HEK293T (cell line): Measurements from ENCODE around the gene FAP.

Experiments used
- CTCF ChIA-PET: fragments of 350-600 bp; formaldehyde crosslinking; extraction: SDS; loops from one replicate; lab custom pipeline; 2021; ENCODE audit warnings: antibody characterized with exemption, inconsistent platforms; lab: Yijun Ruan, JAX
- POLR2A ChIA-PET: fragments of 350-600 bp; formaldehyde crosslinking; extraction: SDS; loops from one replicate; lab custom pipeline; 2020; ENCODE audit warnings: antibody characterized with exemption, inconsistent platforms; lab: Yijun Ruan, JAX
- DNase-seq: peaks from one replicate; pipeline ENCODE4 v3.0.0; 2012; ENCODE audit warnings: mixed read lengths; ENCODE audit errors: extremely low spot score
- ARNT ChIP-seq: fragments of 450-650 bp; IDR thresholded peaks from 2 replicates; pipeline ENCODE4 v1.6.1; 2017; ENCODE audit warnings: mild to moderate bottlenecking
- BHLHE40 ChIP-seq: fragments of 450-650 bp; IDR thresholded peaks from 2 replicates; pipeline ENCODE4 v1.6.1; 2016; ENCODE audit warnings: mild to moderate bottlenecking, moderate library complexity, borderline replicate concordance
- CTBP1 ChIP-seq: fragments of 450-650 bp; IDR thresholded peaks from 2 replicates; pipeline ENCODE4 v1.6.1; 2016; ENCODE audit warnings: borderline replicate concordance
- ELF4 ChIP-seq: fragments of 450-650 bp; IDR thresholded peaks from 2 replicates; pipeline ENCODE4 v1.6.1; 2017; ENCODE audit warnings: antibody characterized with exemption
- FOXA1 ChIP-seq: fragments of 450-650 bp; IDR thresholded peaks from 2 replicates; pipeline ENCODE4 v1.6.1; 2016; ENCODE audit warnings: mild to moderate bottlenecking
- FOXK2 ChIP-seq: fragments of 450-650 bp; IDR thresholded peaks from 2 replicates; pipeline ENCODE4 v1.6.1; 2016; ENCODE audit warnings: mild to moderate bottlenecking
- FOXM1 ChIP-seq: fragments of 450-650 bp; IDR thresholded peaks from 2 replicates; pipeline ENCODE4 v1.6.1; 2017; ENCODE audit warnings: mild to moderate bottlenecking, borderline replicate concordance
- HDGF ChIP-seq: fragments of 450-650 bp; IDR thresholded peaks from 2 replicates; pipeline ENCODE4 v1.6.1; 2017; ENCODE audit warnings: antibody characterized with exemption, borderline replicate concordance
- L3MBTL2 ChIP-seq: fragments of 450-650 bp; conservative IDR thresholded peaks from 2 replicates; pipeline ENCODE4 v1.6.1; 2016; ENCODE audit warnings: mild to moderate bottlenecking
- LEF1 ChIP-seq: fragments of 450-650 bp; IDR thresholded peaks from 2 replicates; pipeline ENCODE4 v1.6.1; 2017; ENCODE audit warnings: mild to moderate bottlenecking, borderline replicate concordance
- NFRKB ChIP-seq: fragments of 450-650 bp; IDR thresholded peaks from 2 replicates; pipeline ENCODE4 v1.6.1; 2016; ENCODE audit warnings: mild to moderate bottlenecking, moderate library complexity
- PKNOX1 ChIP-seq: fragments of 450-650 bp; IDR thresholded peaks from 2 replicates; pipeline ENCODE4 v1.6.1; 2016
- SP1 ChIP-seq: fragments of 450-650 bp; IDR thresholded peaks from 2 replicates; pipeline ENCODE4 v1.6.1; 2017
- SUZ12 ChIP-seq: fragments of 450-650 bp; IDR thresholded peaks from 2 replicates; pipeline ENCODE4 v1.6.1; 2016; ENCODE audit warnings: mild to moderate bottlenecking
- TARDBP ChIP-seq: fragments of 450-650 bp; IDR thresholded peaks from 2 replicates; pipeline ENCODE4 v1.6.1; 2016
- ZNF384 ChIP-seq: fragments of 450-650 bp; IDR thresholded peaks from 2 replicates; pipeline ENCODE4 v1.6.1; 2016

The FAP gene

GRCh38 chr2:162258169-162258568, 14.9 kb upstream of the FAP start:
- CTCF ChIA-PET: no interaction called here
- DNase-seq: no peak
- TF ChIP-seq PKNOX1 (no peak), LEF1 (no peak), ARNT (no peak), BHLHE40 (no peak), ZNF384 (no peak), TARDBP (no peak), SUZ12 (no peak), FOXA1 (no peak), HDGF (no peak), CTBP1 (no peak), NFRKB (no peak), SP1 (no peak), L3MBTL2 (no peak), ELF4 (no peak), FOXK2 (no peak), FOXM1 (no peak)
- POLR2A ChIA-PET: no interaction called here

GRCh38 chr2:162257425-162257824, 14.2 kb upstream of the FAP start:
- TF ChIP-seq CTBP1 (no peak), SUZ12 (no peak), ELF4 (no peak), FOXM1 (no peak), FOXA1 (no peak), FOXK2 (no peak), NFRKB (no peak), LEF1 (no peak)
- ChIA-PET POLR2A (no interaction called here), CTCF (no interaction called here)
- no peak for DNase-seq

- CTCF ChIA-PET: no interaction called here
- DNase-seq: no peak
- POLR2A ChIA-PET: no interaction called here
- TF ChIP-seq FOXA1: no peak
- no peak for TF ChIP-seq TARDBP
- TF ChIP-seq HDGF: no peak
- no peak for TF ChIP-seq L3MBTL2
- no peak for TF ChIP-seq ZNF384
- TF ChIP-seq PKNOX1: no peak
- no peak for TF ChIP-seq FOXM1
- no peak for TF ChIP-seq BHLHE40
- no peak for TF ChIP-seq ARNT
- TF ChIP-seq NFRKB: no peak
Observed at GRCh38 chr2:162256591-162256991, 13.3 kb upstream of the FAP start.

- DNase-seq: no peak
- ChIA-PET CTCF (no interaction called here), POLR2A (no interaction called here)
- TF ChIP-seq HDGF: no peak
- TF ChIP-seq FOXA1: no peak
Observed at GRCh38 chr2:162254236-162254871, 11.1 kb upstream of the FAP start.

GRCh38 chr2:162253435-162253834, 10.2 kb upstream of the FAP start:
- no peak for TF ChIP-seq SUZ12
- TF ChIP-seq NFRKB: no peak
- no peak for TF ChIP-seq ARNT
- no peak for TF ChIP-seq SP1
- no peak for TF ChIP-seq CTBP1
- TF ChIP-seq HDGF: no peak
- TF ChIP-seq ZNF384: no peak
- TF ChIP-seq ELF4: no peak
- no peak for TF ChIP-seq BHLHE40
- TF ChIP-seq L3MBTL2: no peak
- no peak for TF ChIP-seq TARDBP
- TF ChIP-seq LEF1: no peak
- TF ChIP-seq FOXM1: no peak
- TF ChIP-seq FOXA1: no peak
- TF ChIP-seq PKNOX1: no peak
- POLR2A ChIA-PET: no interaction called here
- DNase-seq: no peak
- CTCF ChIA-PET: no interaction called here

GRCh38 chr2:162252153-162252552, 8.9 kb upstream of the FAP start:
- no peak for DNase-seq
- CTCF ChIA-PET: no interaction called here
- TF ChIP-seq HDGF: no peak
- POLR2A ChIA-PET: no interaction called here

- no peak for DNase-seq
- no peak for TF ChIP-seq SP1
- TF ChIP-seq BHLHE40: no peak
- no peak for TF ChIP-seq CTBP1
- TF ChIP-seq SUZ12: no peak
- TF ChIP-seq ARNT: no peak
- no peak for TF ChIP-seq FOXM1
- TF ChIP-seq FOXA1: no peak
- TF ChIP-seq LEF1: no peak
- no peak for TF ChIP-seq L3MBTL2
- ChIA-PET POLR2A (no interaction called here), CTCF (interaction anchor here (0.6 kb wide), 1 partner anchor 161 kb away, joined by 3 read pairs; no protein-coding TSS in a partner anchor)
Observed at GRCh38 chr2:162245781-162246180, 2.5 kb upstream of the FAP start.
